CD14-positive monocyte (primary cell): ENCODE data around the gene ANKRD34C. TPM values are rescaled to one million over a fixed set of nuclear protein-coding genes. Genes with fewer than 3 reads are reported as not detected.
"Not testable (repeated sequence)": the region's sequence is repeated elsewhere in the genome, so short reads cannot be mapped to it uniquely, and the experiment has no call there.

ENCODE experiments used
- DNase-seq, 3 donors: peaks; one replicate each; pipeline ENCODE4 v3.0.0-alpha.2; 2011 to 2022
- H2AFZ ChIP-seq: 2 replicates; pipeline ENCODE4 v1.6.0; 2012; ENCODE audit warnings: mild to moderate bottlenecking, low read depth, low read length, inconsistent platforms; ENCODE audit not compliant: insufficient read depth, poor library complexity, severe bottlenecking
- H3K27ac ChIP-seq, 2 donors: 1 replicate in 1 of 2; 2 replicates in 1 of 2; pipeline ENCODE4 v1.5.1; 2012 to 2013; ENCODE audit warnings: low read length in 2 of 2, control low read depth in 1 of 2, inconsistent platforms in 1 of 2, low read depth in 1 of 2, mild to moderate bottlenecking in 1 of 2
- H3K27me3 ChIP-seq, 2 donors: one replicate each; pipeline versions ENCODE4 v1.6.0 to v1.6.1; 2011 to 2013; ENCODE audit warnings: low read length in 2 of 2; ENCODE audit not compliant: control insufficient read depth in 2 of 2, insufficient read depth in 2 of 2
- H3K36me3 ChIP-seq, 2 donors: replicated peaks in 1 of 2; 1 replicate in 1 of 2; 2 replicates in 1 of 2; pipeline versions ENCODE4 v1.5.1 to v1.6.1; 2012 to 2013; ENCODE audit warnings: low read length in 2 of 2, control low read depth in 1 of 2, inconsistent platforms in 1 of 2, mild to moderate bottlenecking in 1 of 2; ENCODE audit not compliant: insufficient read depth in 2 of 2, control insufficient read depth in 1 of 2
- H3K4me1 ChIP-seq, 2 donors: 1 replicate in 1 of 2; 2 replicates in 1 of 2; pipeline versions ENCODE4 v1.5.1 to v1.6.1; 2012 to 2013; ENCODE audit warnings: low read length in 2 of 2, control low read depth in 1 of 2, inconsistent platforms in 1 of 2, mild to moderate bottlenecking in 1 of 2, moderate library complexity in 1 of 2; ENCODE audit not compliant: insufficient read depth in 2 of 2, control insufficient read depth in 1 of 2
- H3K4me2 ChIP-seq: replicated peaks from 2 replicates; pipeline ENCODE3; 2012; ENCODE audit warnings: low read length, moderate library complexity, mild to moderate bottlenecking; ENCODE audit not compliant: poor library complexity, severe bottlenecking; ENCODE audit errors: extremely low read depth
- H3K4me3 ChIP-seq, 3 experiments: fragments of 200-600 bp in 1 of 3; sonication (generic) in 1 of 3; replicated peaks in 1 of 3; 1 replicate in 2 of 3; 2 replicates in 1 of 3; pipeline ENCODE4 v1.5.1; 2011 to 2013; ENCODE audit warnings: low read length in 3 of 3, mild to moderate bottlenecking in 3 of 3, control low read depth in 2 of 3, low read depth in 2 of 3, inconsistent platforms in 1 of 3, moderate library complexity in 1 of 3
- H3K79me2 ChIP-seq: 2 replicates; pipeline ENCODE4 v1.6.0; 2012; ENCODE audit warnings: mild to moderate bottlenecking, control low read depth, inconsistent platforms, low read length, moderate library complexity; ENCODE audit not compliant: insufficient read depth
- H3K9ac ChIP-seq: 2 replicates; pipeline ENCODE4 v1.6.0; 2017; ENCODE audit warnings: low read length, mild to moderate bottlenecking; ENCODE audit not compliant: insufficient read depth, poor library complexity, severe bottlenecking
- H3K9me3 ChIP-seq, 2 donors: replicated peaks in 1 of 2; 1 replicate in 1 of 2; 2 replicates in 1 of 2; pipeline versions ENCODE4 v1.5.1 to v1.6.1; 2012 to 2013; ENCODE audit warnings: low read length in 2 of 2, control low read depth in 1 of 2; ENCODE audit not compliant: control insufficient read depth in 1 of 2, insufficient read depth in 1 of 2
- H4K20me1 ChIP-seq: 2 replicates; pipeline ENCODE4 v1.6.0; 2012; ENCODE audit warnings: mild to moderate bottlenecking, low read length, control low read depth, moderate library complexity; ENCODE audit not compliant: insufficient read depth
- H3K27ac Mint-ChIP-seq, 7 donors: one replicate each; pipeline ENCODE4 v1.8.0; 2020; ENCODE audit warnings: mild to moderate bottlenecking in 7 of 7, mixed read lengths in 7 of 7, moderate library complexity in 6 of 7, inconsistent platforms in 2 of 7
- H3K27me3 Mint-ChIP-seq, 3 donors: one replicate each; pipeline ENCODE4 v1.8.0; 2021 to 2022; ENCODE audit warnings: low read depth in 3 of 3, mild to moderate bottlenecking in 3 of 3, mixed read lengths in 3 of 3, moderate library complexity in 3 of 3, inconsistent platforms in 1 of 3
- H3K36me3 Mint-ChIP-seq, 2 donors: one replicate each; pipeline ENCODE4 v1.8.0; 2020; ENCODE audit warnings: mixed read lengths in 2 of 2, inconsistent platforms in 1 of 2, mild to moderate bottlenecking in 1 of 2
- H3K4me1 Mint-ChIP-seq: one replicate; pipeline ENCODE4 v1.8.0; 2020; ENCODE audit warnings: mild to moderate bottlenecking, mixed read lengths
- H3K4me3 Mint-ChIP-seq, 2 donors: one replicate each; pipeline ENCODE4 v1.8.0; 2020; ENCODE audit warnings: mild to moderate bottlenecking in 2 of 2, mixed read lengths in 2 of 2, moderate library complexity in 1 of 2
- H3K9me3 Mint-ChIP-seq, 7 donors: one replicate each; pipeline ENCODE4 v1.8.0; 2020 to 2022; ENCODE audit warnings: mixed read lengths in 7 of 7, mild to moderate bottlenecking in 6 of 7, moderate library complexity in 6 of 7, inconsistent platforms in 2 of 7
- WGBS: methylation state at CpG from one replicate; pipeline ENCODE4 v1.1.5; 2013; ENCODE audit warnings: missing lambda C conversion rate; ENCODE audit not compliant: insufficient coverage; 5-methylcytosine and 5-hydroxymethylcytosine counted together
- intact Hi-C, 2 donors: fragments of 100-400 bp; cut with micrococcal nuclease; formaldehyde crosslinking; loops; one replicate each; pipeline versions ENCODE4 v1.15.0 to v1.15.1; 2023
- polyA plus RNA-seq, 3 donors: library from polyadenylated mRNA; depleted of rRNA in 1 of 3; unstranded in 2 of 3; stranded (reverse) in 1 of 3; fragments of 300-500 nt in 2 of 3; fragments of >200 nt in 1 of 3; fragmentation: Illumina TruSeq in 2 of 3; gene quantifications; 1 replicate in 2 of 3; 2 replicates in 1 of 3; pipeline ENCODE4 v1.2.3, GENCODE V29; 2012 to 2021
- TF ChIP-seq, protein P1 (sequence below): fragments of 200-600 bp; IDR thresholded peaks from one replicate; pipeline ENCODE4 v1.8.0; 2022; ENCODE audit warnings: antibody characterized with exemption, mild to moderate bottlenecking

Gene ANKRD34C
- polyA plus RNA-seq, 3 donors = not detected

DNA sequence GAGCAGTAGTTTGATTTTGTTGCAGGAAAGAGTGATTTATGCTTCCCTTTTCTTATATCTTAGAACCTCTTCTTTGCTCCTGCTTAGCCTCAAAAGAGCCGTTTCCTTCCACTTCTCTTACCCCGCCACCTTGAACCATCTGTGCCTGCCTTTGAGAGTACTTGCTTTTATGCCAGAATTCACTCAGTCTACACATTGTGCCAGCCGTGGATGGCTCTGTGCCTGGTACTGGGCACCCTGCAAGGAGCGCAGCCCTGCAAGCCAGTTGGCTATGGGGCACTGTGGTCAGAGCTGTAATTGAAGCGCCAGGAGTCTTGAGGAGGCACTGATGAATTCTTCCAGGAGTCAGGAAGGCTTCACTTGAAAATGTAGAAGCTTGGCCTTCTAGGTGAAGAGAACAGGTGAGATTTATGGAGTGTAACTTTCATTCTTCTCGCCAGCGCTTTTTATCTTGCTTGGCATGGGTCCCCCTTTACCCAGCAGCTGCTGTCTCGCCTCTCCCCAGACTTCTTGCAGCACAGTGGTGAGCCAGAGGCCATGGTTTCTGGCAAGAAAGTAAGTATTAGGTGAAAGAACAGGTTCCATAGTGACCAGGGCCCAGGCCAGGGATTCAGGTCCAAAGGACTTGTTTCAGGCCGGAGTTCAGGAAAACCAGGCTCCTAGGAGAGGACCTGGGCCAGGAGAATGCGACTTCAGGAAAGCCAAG, 33.3 kb downstream of the ANKRD34C start:
- no peak overlapping the region for H3K9ac ChIP-seq
- WGBS = 76% methylated on average over 6 of the region's 10 CpGs
- peaks cover 68 to 72% of the 10 kb centered on the region in 2 donors for H3K36me3 Mint-ChIP-seq

GRCh38 chr15:79316864-79317263, 34.3 kb downstream of the ANKRD34C start:
- H3K27ac ChIP-seq = no peak overlapping the region
- no peaks in the 10 kb centered on the region for H3K27me3 ChIP-seq
- no peak overlapping the region for H2AFZ ChIP-seq
- Mint-ChIP-seq H3K9me3 (peaks cover 0 to 7% (median 2%) of the 10 kb centered on the region in 7 donors), H3K4me3 (no peak overlapping the region), H3K4me1 (peaks cover 8% of the 10 kb centered on the region), H3K27ac (no peak overlapping the region), H3K27me3 (no peaks in the 10 kb centered on the region), H3K36me3 (peaks cover 76 to 80% of the 10 kb centered on the region in 2 donors)
- TF ChIP-seq, protein P1, sequence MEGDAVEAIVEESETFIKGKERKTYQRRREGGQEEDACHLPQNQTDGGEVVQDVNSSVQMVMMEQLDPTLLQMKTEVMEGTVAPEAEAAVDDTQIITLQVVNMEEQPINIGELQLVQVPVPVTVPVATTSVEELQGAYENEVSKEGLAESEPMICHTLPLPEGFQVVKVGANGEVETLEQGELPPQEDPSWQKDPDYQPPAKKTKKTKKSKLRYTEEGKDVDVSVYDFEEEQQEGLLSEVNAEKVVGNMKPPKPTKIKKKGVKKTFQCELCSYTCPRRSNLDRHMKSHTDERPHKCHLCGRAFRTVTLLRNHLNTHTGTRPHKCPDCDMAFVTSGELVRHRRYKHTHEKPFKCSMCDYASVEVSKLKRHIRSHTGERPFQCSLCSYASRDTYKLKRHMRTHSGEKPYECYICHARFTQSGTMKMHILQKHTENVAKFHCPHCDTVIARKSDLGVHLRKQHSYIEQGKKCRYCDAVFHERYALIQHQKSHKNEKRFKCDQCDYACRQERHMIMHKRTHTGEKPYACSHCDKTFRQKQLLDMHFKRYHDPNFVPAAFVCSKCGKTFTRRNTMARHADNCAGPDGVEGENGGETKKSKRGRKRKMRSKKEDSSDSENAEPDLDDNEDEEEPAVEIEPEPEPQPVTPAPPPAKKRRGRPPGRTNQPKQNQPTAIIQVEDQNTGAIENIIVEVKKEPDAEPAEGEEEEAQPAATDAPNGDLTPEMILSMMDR = no peak
- peaks cover 5 to 7% of the 10 kb centered on the region in 2 donors for H3K4me1 ChIP-seq
- intact Hi-C loops = no loop called here
- 93% methylated on average over 8 of the region's 9 CpGs for WGBS
- no peak overlapping the region for H3K4me3 ChIP-seq
- no peak overlapping the region for H3K4me2 ChIP-seq
- H3K36me3 ChIP-seq = peaks cover 75 to 85% of the 10 kb centered on the region in 2 donors
- H4K20me1 ChIP-seq = peaks cover 4% of the 10 kb centered on the region
- peaks cover 6% of the 10 kb centered on the region for H3K79me2 ChIP-seq
- DNase-seq = no peak
- no peak overlapping the region for H3K9ac ChIP-seq
- no peaks in the 10 kb centered on the region for H3K9me3 ChIP-seq

More for the DNA sequence above, 33.3 kb downstream of the ANKRD34C start:
- Histone ChIP-seq H2AFZ (no peak overlapping the region), H3K4me2 (no peak overlapping the region), H3K27ac (no peak overlapping the region), H3K4me1 (peaks cover 11 to 16% of the 10 kb centered on the region in 2 donors), H3K9me3 (no peaks in the 10 kb centered on the region), H3K27me3 (no peaks in the 10 kb centered on the region), H4K20me1 (peaks cover under 1% of the 10 kb centered on the region), H3K36me3 (peaks cover 65 to 74% of the 10 kb centered on the region in 2 donors), H3K4me3 (no peak overlapping the region), H3K79me2 (peaks cover 14% of the 10 kb centered on the region)
- peaks cover 12% of the 10 kb centered on the region for H3K4me1 Mint-ChIP-seq
- no peak for DNase-seq
- H3K27ac Mint-ChIP-seq = peak overlapping the region in 4 of 7 donors; percentile 1 to 53 (median 8)
- no peaks in the 10 kb centered on the region for H3K27me3 Mint-ChIP-seq
- TF ChIP-seq, protein P1 = no peak
- H3K9me3 Mint-ChIP-seq = peaks cover 0 to 7% (median 2%) of the 10 kb centered on the region in 7 donors
- intact Hi-C loops = no loop called here
- H3K4me3 Mint-ChIP-seq = no peak overlapping the region

DNA sequence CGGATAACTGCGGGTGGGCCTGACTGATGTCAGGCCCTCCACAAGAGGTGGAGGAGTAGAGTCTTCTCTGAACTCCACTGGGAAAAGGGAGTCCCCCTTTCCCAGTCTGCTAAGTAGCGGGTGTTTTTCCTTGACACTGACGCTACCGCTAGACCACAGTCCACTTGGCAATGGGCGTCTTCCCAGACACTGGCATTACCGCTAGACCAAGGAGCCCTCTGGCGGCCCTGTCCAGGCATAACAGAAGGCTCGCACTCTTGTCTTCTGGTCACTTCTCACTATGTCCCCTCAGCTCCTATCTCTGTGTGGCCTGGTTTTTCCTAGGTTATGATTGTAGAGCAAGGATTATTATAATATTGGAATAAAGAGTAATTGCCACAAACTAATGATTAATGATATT, 37.5 kb downstream of the ANKRD34C start:
- H3K9me3 ChIP-seq, intact Hi-C loops, H4K20me1 ChIP-seq, H3K27ac ChIP-seq, H3K9ac ChIP-seq, DNase-seq, H3K9me3 Mint-ChIP-seq, H3K4me2 ChIP-seq, H3K27ac Mint-ChIP-seq, H2AFZ ChIP-seq, H3K4me1 Mint-ChIP-seq, H3K27me3 Mint-ChIP-seq, H3K4me3 Mint-ChIP-seq, H3K4me3 ChIP-seq, H3K27me3 ChIP-seq, H3K79me2 ChIP-seq, H3K4me1 ChIP-seq: not testable (repeated sequence)
- H3K36me3 Mint-ChIP-seq = peaks cover 78 to 86% of the 10 kb centered on the region in 2 donors
- 98% methylated on average over 6 of the region's 9 CpGs for WGBS
- peaks cover 75 to 89% of the 10 kb centered on the region in 2 donors for H3K36me3 ChIP-seq
